ENCODE results near the gene DEPDC1B. TPM values are rescaled to one million over a fixed set of nuclear protein-coding genes. Genes with fewer than 3 reads are reported as not detected.
A peak's percentile ranks its signal among the peaks of the same experiment; 100 is the strongest.
"Not testable (repeated sequence)": the region's sequence is repeated elsewhere in the genome, so short reads cannot be mapped to it uniquely, and the experiment has no call there.

DEPDC1B gene, protein sequence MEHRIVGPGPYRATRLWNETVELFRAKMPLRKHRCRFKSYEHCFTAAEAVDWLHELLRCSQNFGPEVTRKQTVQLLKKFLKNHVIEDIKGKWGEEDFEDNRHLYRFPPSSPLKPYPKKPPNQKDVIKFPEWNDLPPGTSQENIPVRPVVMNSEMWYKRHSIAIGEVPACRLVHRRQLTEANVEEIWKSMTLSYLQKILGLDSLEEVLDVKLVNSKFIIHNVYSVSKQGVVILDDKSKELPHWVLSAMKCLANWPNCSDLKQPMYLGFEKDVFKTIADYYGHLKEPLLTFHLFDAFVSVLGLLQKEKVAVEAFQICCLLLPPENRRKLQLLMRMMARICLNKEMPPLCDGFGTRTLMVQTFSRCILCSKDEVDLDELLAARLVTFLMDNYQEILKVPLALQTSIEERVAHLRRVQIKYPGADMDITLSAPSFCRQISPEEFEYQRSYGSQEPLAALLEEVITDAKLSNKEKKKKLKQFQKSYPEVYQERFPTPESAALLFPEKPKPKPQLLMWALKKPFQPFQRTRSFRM
- polyA plus RNA-seq (2012; ENCODE audit: low read depth, missing spikeins) = 14.6 TPM

DNA sequence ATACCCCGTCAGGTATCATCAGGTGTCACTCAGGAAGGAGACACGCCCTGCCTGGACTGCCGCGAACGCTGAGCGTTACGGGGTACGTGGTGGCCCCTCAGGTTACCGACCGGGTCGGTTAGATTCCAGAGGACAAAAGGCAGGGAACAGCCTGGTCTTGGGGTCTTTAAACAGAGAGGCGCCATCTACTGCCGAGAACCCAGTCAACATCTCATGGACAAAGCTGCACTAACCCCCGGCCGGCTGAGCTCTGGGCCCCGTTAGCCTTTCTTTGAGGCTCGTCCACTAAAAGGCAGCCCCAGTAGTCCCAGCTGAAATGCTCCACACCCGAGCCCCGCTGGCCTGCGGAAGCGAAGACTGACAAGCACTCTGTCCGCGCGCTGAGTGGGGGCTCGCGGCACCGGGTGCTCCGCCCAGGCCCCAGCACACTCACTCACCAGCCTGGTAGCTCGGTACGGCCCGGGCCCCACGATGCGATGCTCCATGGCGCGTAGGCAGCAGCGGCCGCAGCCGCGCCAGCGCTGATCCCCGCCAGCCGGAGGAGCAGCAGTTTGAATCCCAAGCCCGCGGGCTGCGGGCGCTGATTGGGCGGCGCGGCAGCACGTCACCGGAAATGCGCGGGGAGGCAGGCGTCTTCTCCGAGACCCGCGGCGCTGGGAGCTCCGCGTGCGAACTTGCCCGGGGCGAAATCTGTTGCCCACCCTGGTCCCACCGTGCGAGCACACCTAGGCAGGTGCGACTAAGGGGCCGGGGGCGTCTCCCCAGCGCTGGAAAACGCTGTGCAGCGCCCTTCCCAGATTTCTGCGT is at the start of gene DEPDC1B:
TSS of gene DEPDC1B (minus strand) at position 558 of the 807 bp plus-strand sequence. CDS start at position 485, 73 bp downstream.
- TF ChIP-seq POLR2A (IDR thresholded peaks at IDR 0.05; ENCODE audit: low read depth, low read length) = no peak
- peak; percentile 42; the same call in 1 of the 2 replicates for TF ChIP-seq TAF1 (IDR thresholded peaks at IDR 0.05; ENCODE audit: low read depth, low read length)
- no peak; the same call in 1 of the 2 replicates for TF ChIP-seq POU2F2 (IDR thresholded peaks at IDR 0.05; ENCODE audit: low read depth, low read length)
- TF ChIP-seq SPI1 (IDR thresholded peaks at IDR 0.05; ENCODE audit: low read depth, low read length) = no peak
- peak; percentile 14 for TF ChIP-seq PAX5 (IDR thresholded peaks at IDR 0.05; ENCODE audit: insufficient read depth, low read length, severe bottlenecking)
- 0 out of 2 replicates have a peak, but pooled peaks have one; percentile 51 for TF ChIP-seq POLR2AphosphoS5 (IDR thresholded peaks at IDR 0.05; ENCODE audit: low read depth, low read length)
- DNase-seq (ENCODE audit: insufficient read length, low spot score) (peak; percentile 74), FAIRE-seq (peak; percentile 94)

DNA sequence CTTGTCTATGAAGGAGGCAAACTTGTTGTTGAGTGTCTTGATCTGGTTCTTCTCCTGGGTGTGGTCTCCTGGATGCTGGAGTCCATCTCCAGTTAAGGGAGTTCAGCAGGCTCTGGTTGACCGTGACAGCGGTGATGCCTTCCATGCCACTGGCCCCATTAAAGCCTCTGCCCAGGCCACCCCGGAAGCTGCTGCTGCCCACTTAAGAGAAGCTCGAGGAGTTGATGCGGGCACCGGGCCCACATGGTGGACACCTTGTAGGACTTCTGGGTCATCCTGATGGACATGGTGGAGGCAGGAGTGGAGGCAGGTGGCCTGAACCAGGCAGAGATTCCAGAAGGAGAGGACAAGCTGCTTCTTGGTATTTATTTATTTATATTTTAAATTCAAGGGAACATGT is 44.7 kb upstream of the DEPDC1B start:
- FAIRE-seq = no peak
- TF ChIP-seq POLR2AphosphoS5 (IDR thresholded peaks at IDR 0.05; ENCODE audit: low read depth, low read length) (no peak), TAF1 (IDR thresholded peaks at IDR 0.05; ENCODE audit: low read depth, low read length) (no peak), SPI1 (IDR thresholded peaks at IDR 0.05; ENCODE audit: low read depth, low read length) (no peak)
- DNase-seq (ENCODE audit: insufficient read length, low spot score) = no peak

DNA sequence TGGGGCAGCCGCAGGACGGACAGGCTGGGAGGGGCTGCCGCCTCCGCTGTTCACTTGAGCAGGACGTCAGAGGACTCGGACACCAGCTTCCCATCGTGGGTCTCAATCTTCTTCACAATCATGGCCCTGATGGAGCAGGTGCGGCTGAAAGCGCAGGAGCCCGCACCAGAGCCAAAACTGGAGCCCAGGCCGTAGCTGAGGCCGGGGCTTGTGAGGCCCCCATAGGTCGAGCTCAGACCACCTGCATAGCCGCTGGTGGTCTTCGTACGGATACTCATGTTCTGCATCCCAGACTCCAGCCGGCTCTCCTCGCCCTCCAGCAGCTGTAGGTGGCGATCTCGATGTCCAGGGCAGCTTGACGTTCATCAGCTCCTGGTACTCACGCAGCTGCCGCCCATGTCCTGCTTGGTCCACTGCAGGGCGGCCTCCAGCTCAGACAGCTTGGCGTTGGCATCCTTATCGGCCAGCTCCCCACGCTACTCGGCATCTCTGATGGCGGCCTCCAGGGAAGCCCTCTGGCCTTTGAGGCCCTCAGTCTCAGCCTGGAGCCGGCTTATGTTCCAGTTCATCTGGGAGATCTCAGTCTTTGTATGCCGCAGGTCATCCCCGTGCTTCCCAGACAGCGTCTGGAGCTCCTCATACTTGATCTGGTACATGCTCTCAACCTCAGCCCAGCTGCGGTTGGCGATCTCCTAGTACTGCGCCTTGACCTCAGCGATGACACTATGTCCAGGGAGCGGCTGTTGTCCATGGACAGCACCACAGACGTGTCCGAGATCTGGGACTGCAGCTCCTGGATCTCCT is 43.7 kb upstream of the DEPDC1B start:
- no peak for DNase-seq (ENCODE audit: insufficient read length, low spot score)
- TF ChIP-seq POLR2AphosphoS5 (IDR thresholded peaks at IDR 0.05; ENCODE audit: low read depth, low read length) = no peak
- TF ChIP-seq SPI1 (IDR thresholded peaks at IDR 0.05; ENCODE audit: low read depth, low read length) = no peak
- no peak for TF ChIP-seq TAF1 (IDR thresholded peaks at IDR 0.05; ENCODE audit: low read depth, low read length)
- TF ChIP-seq PAX5 (IDR thresholded peaks at IDR 0.05; ENCODE audit: insufficient read depth, low read length, severe bottlenecking) = no peak
- TF ChIP-seq POU2F2 (IDR thresholded peaks at IDR 0.05; ENCODE audit: low read depth, low read length) = no peak
- TF ChIP-seq POLR2A (IDR thresholded peaks at IDR 0.05; ENCODE audit: low read depth, low read length) = no peak
- no peak for FAIRE-seq

DNA sequence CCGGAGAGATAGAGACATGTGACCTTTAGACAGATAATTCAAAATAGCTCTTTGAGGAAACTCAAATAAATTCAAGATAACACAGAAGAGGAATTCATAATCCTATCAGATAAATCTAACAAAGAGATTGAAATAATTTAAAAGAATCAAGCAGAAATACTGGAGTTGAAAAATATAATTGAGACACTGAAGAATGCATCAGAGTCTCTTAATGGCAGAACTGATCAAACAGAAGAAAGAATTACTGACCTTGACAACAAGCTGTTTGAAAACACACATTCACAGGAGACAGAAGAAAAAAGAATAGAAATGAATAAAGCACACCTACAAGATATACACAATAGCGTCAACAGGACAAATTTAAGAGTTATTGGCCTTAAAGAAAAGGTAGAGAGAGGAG is 40.4 kb upstream of the DEPDC1B start:
- TF ChIP-seq POLR2AphosphoS5 (IDR thresholded peaks at IDR 0.05; ENCODE audit: low read depth, low read length) (no peak), TAF1 (IDR thresholded peaks at IDR 0.05; ENCODE audit: low read depth, low read length) (no peak), POU2F2 (IDR thresholded peaks at IDR 0.05; ENCODE audit: low read depth, low read length) (no peak), POLR2A (IDR thresholded peaks at IDR 0.05; ENCODE audit: low read depth, low read length) (no peak), PAX5 (IDR thresholded peaks at IDR 0.05; ENCODE audit: insufficient read depth, low read length, severe bottlenecking) (no peak), SPI1 (IDR thresholded peaks at IDR 0.05; ENCODE audit: low read depth, low read length) (no peak)
- FAIRE-seq (no peak), DNase-seq (ENCODE audit: insufficient read length, low spot score) (no peak)

DNA sequence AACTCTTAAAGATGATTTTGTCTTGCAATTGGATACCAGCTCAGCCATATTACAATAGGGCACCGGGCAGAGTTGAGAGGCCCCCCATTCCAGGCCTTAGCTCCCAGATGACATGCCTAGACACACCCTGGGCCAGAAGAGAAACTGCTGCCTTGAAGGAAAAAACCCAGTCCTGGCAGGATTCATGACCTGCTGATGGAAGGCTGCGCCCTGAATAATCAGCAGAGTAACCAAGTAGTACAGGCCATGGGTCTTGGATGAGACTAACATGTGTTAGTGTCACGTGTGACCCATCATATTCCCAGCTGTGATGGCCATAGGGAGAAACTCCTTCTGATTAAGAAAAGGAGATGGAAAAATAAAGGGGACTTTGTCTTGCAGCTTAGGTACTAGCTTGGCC is 39.0 kb upstream of the DEPDC1B start:
- TF ChIP-seq PAX5 (IDR thresholded peaks at IDR 0.05; ENCODE audit: insufficient read depth, low read length, severe bottlenecking) (no peak), POLR2A (IDR thresholded peaks at IDR 0.05; ENCODE audit: low read depth, low read length) (no peak), TAF1 (IDR thresholded peaks at IDR 0.05; ENCODE audit: low read depth, low read length) (no peak), POU2F2 (IDR thresholded peaks at IDR 0.05; ENCODE audit: low read depth, low read length) (no peak), SPI1 (IDR thresholded peaks at IDR 0.05; ENCODE audit: low read depth, low read length) (no peak), POLR2AphosphoS5 (IDR thresholded peaks at IDR 0.05; ENCODE audit: low read depth, low read length) (no peak)
- no peak for FAIRE-seq
- DNase-seq (ENCODE audit: insufficient read length, low spot score) = no peak

DNA sequence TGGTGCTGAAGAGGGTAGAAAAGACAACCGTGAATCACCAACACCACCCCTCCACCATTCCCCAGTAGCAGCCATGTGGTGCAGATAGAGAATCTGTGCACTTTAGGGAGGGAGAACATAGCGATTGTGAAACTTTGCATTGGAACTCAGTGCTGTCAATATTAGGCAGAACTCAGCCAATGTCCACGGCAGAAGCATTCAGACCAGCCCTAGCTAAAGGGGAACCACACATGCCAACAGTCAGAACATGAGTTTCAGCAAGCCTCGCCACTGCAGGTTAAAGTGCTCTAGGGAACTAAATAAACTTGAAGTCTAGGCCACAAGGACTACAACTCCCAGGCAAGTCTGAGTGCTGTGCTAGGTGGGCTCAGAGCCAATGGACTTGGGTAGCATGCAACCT is 38.5 kb upstream of the DEPDC1B start:
- no peak for DNase-seq (ENCODE audit: insufficient read length, low spot score)
- TF ChIP-seq POLR2A (IDR thresholded peaks at IDR 0.05; ENCODE audit: low read depth, low read length) = no peak
- no peak for TF ChIP-seq TAF1 (IDR thresholded peaks at IDR 0.05; ENCODE audit: low read depth, low read length)
- TF ChIP-seq POU2F2 (IDR thresholded peaks at IDR 0.05; ENCODE audit: low read depth, low read length) = no peak
- no peak for TF ChIP-seq SPI1 (IDR thresholded peaks at IDR 0.05; ENCODE audit: low read depth, low read length)
- TF ChIP-seq PAX5 (IDR thresholded peaks at IDR 0.05; ENCODE audit: insufficient read depth, low read length, severe bottlenecking) = no peak
- peak; percentile 62 for FAIRE-seq

DNA sequence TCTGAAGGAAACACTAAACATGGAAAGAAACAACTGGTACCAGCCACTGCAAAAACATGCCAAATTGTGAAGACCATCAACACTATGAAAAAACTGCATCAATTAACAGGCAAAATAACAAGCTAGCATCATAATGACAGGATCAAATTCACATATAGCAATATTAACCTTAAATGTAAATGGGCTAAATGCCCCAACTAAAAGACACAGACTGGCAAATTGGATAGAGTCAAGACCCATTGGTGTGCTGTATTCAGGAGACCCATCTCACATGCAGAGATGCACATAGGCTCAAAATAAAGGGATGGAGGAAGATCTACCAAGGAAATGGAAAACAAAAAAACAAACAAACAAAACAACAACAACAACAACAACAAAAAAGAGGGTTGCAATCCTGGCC is 30.9 kb upstream of the DEPDC1B start:
- not testable (repeated sequence) for FAIRE-seq; DNase-seq (ENCODE audit: insufficient read length, low spot score)

DNA sequence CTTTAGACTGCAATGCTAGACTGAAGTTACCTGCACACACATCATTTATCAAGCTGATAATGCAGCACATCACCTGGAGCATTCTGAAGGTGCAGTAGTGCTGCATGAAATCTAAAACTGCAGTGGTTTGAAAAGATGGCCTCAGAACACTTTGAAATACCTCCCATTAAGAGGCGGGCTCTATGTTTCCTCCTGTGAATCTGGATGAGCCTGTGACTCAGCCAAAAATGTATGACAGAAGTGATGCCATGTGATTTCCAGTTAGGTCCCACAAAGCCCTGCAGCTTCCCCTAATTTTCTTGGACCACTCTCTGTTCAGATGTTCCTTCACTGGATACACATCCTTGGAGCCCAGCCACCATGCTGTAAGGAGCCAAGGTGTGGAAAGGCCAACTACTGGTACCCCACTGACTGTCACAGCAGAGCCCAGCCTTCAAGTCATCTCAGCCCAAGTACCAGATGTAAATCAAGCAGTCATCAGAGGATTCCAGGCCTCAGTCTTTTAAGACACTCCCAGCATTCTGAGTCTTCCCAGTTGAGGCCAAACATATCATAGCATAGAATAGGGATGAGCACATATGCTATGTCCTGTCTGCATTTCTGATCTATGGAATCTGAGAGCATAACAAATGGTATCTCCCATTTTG is 27.2 kb upstream of the DEPDC1B start:
- DNase-seq (ENCODE audit: insufficient read length, low spot score) = no peak
- no peak for TF ChIP-seq POU2F2 (IDR thresholded peaks at IDR 0.05; ENCODE audit: low read depth, low read length)
- no peak for TF ChIP-seq SPI1 (IDR thresholded peaks at IDR 0.05; ENCODE audit: low read depth, low read length)
- TF ChIP-seq PAX5 (IDR thresholded peaks at IDR 0.05; ENCODE audit: insufficient read depth, low read length, severe bottlenecking) = no peak
- TF ChIP-seq TAF1 (IDR thresholded peaks at IDR 0.05; ENCODE audit: low read depth, low read length) = no peak
- no peak for TF ChIP-seq POLR2A (IDR thresholded peaks at IDR 0.05; ENCODE audit: low read depth, low read length)
- no peak for TF ChIP-seq POLR2AphosphoS5 (IDR thresholded peaks at IDR 0.05; ENCODE audit: low read depth, low read length)
- no peak for FAIRE-seq
